ENCODE data around the gene LRP5.

LRP5 gene

DNA sequence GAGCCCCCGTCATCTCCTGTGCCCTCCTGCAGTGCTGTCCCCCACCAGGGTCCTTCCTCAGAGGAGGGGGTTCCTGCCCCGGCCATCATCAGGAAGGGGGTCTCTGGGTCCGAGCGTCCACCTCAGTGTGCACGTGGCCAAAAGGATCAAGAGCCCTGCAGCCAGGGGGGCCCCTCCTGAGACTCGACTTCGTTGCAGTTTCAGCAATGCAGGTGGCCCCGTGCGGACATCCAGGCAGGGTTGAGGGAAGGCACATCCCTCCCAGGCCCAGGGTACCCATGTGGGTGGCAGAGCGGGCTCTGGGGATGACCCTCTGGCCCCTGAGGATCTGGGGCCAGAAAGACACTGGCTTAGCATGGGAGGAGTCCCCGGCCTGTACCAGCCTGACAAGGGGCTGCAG, 41.3 kb downstream of the LRP5 start:
- no peak for TF ChIP-seq SIN3A (IDR thresholded peaks at IDR 0.05; ENCODE audit: borderline replicate concordance, insufficient read depth, low read length)
- TF ChIP-seq, protein P1, sequence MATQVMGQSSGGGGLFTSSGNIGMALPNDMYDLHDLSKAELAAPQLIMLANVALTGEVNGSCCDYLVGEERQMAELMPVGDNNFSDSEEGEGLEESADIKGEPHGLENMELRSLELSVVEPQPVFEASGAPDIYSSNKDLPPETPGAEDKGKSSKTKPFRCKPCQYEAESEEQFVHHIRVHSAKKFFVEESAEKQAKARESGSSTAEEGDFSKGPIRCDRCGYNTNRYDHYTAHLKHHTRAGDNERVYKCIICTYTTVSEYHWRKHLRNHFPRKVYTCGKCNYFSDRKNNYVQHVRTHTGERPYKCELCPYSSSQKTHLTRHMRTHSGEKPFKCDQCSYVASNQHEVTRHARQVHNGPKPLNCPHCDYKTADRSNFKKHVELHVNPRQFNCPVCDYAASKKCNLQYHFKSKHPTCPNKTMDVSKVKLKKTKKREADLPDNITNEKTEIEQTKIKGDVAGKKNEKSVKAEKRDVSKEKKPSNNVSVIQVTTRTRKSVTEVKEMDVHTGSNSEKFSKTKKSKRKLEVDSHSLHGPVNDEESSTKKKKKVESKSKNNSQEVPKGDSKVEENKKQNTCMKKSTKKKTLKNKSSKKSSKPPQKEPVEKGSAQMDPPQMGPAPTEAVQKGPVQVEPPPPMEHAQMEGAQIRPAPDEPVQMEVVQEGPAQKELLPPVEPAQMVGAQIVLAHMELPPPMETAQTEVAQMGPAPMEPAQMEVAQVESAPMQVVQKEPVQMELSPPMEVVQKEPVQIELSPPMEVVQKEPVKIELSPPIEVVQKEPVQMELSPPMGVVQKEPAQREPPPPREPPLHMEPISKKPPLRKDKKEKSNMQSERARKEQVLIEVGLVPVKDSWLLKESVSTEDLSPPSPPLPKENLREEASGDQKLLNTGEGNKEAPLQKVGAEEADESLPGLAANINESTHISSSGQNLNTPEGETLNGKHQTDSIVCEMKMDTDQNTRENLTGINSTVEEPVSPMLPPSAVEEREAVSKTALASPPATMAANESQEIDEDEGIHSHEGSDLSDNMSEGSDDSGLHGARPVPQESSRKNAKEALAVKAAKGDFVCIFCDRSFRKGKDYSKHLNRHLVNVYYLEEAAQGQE (IDR thresholded peaks at IDR 0.05; ENCODE audit: insufficient read depth in 1 of 2, low read depth in 2 of 2, low read length in 2 of 2) = no peak
- TF ChIP-seq POLR2AphosphoS5 (IDR thresholded peaks at IDR 0.05; ENCODE audit: low read depth, low read length) = no peak
- TF ChIP-seq FOXP2 (optimal IDR thresholded peaks at IDR 0.05; ENCODE audit: borderline replicate concordance, extremely low read depth, extremely low read length, insufficient read depth) = no peak
- TF ChIP-seq TAF1 (IDR thresholded peaks at IDR 0.05; ENCODE audit: borderline replicate concordance, insufficient read depth, low read length) = no peak

DNA sequence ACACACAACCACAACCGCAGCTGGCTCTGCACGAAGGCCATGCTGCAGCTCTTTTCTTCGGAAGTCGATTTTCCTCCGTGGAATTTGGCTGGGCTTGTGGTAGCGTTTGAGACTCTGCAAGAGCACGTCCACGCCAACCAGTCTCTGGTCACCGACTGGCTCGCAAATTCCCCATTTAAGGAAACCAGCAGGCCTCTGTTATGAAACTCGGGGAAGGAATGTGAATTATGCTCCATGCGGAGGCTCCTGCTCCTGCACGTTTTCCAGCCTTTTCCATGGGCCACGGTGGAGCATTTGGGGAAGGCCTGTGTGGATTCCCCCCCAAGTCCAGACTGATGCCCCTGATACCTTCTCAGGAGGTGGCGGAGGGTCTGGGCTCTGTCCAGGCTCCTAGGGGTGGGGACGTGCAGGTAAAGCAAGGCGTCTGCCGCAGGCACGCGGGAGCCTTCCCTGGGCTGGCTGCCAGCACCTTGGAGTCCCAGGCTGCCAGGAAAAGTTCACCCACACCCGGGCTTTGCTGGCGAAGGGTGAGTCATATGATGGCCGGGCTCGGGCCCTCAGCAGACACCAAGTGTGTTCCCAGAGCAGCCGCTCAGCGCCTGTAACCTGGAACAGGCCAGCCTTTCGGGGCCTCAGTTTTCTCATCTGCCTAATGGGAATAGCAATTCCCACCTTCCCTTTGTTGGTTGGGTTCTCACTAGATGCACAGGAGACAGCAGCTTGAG, 41.9 kb downstream of the LRP5 start:
- no peak for TF ChIP-seq SIN3A (IDR thresholded peaks at IDR 0.05; ENCODE audit: borderline replicate concordance, insufficient read depth, low read length)
- TF ChIP-seq, protein P1 (IDR thresholded peaks at IDR 0.05; ENCODE audit: insufficient read depth in 1 of 2, low read depth in 2 of 2, low read length in 2 of 2) = no peak
- TF ChIP-seq TAF1 (IDR thresholded peaks at IDR 0.05; ENCODE audit: borderline replicate concordance, insufficient read depth, low read length) = no peak
- TF ChIP-seq FOXP2 (optimal IDR thresholded peaks at IDR 0.05; ENCODE audit: borderline replicate concordance, extremely low read depth, extremely low read length, insufficient read depth) = no peak
- TF ChIP-seq POLR2AphosphoS5 (IDR thresholded peaks at IDR 0.05; ENCODE audit: low read depth, low read length) = no peak

DNA sequence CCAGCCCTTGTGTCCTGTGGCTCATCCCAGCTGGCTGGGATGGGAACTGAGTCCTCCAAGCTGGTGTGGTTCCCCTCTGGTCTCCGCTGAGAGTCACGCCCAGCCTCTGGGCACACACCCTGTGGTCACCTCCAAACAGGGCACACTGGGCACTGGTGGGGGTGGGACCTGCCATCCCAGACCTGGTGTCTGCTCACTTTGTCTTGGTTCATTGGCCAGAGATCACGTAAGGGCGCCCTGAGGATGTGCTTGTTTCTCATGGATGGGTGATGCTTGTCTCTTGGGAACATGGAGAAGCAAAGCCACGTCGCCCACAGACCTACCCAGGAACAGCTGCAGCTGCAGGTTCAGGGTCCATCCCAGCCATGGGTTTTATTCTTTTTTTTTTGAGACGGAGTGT, 43.1 kb downstream of the LRP5 start:
- TF ChIP-seq POLR2AphosphoS5 (IDR thresholded peaks at IDR 0.05; ENCODE audit: low read depth, low read length) (no peak), SIN3A (IDR thresholded peaks at IDR 0.05; ENCODE audit: borderline replicate concordance, insufficient read depth, low read length) (no peak), FOXP2 (optimal IDR thresholded peaks at IDR 0.05; ENCODE audit: borderline replicate concordance, extremely low read depth, extremely low read length, insufficient read depth) (no peak), TAF1 (IDR thresholded peaks at IDR 0.05; ENCODE audit: borderline replicate concordance, insufficient read depth, low read length) (no peak)
- TF ChIP-seq, protein P1 (IDR thresholded peaks at IDR 0.05; ENCODE audit: insufficient read depth in 1 of 2, low read depth in 2 of 2, low read length in 2 of 2) = no peak

DNA sequence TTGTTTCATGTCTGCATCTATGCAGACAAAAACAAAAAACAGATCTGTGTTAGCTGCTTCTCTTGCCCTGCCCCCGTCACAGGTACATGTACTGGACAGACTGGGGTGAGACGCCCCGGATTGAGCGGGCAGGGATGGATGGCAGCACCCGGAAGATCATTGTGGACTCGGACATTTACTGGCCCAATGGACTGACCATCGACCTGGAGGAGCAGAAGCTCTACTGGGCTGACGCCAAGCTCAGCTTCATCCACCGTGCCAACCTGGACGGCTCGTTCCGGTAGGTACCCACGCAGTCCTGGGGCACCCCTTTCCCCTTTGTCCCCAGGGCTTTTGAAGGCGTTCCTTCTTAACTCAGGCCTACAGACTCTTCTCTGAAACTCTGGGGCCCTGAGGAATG, 45.2 kb downstream of the LRP5 start:
- TF ChIP-seq, protein P1 (IDR thresholded peaks at IDR 0.05; ENCODE audit: insufficient read depth in 1 of 2, low read depth in 2 of 2, low read length in 2 of 2) = no peak
- TF ChIP-seq SIN3A (IDR thresholded peaks at IDR 0.05; ENCODE audit: borderline replicate concordance, insufficient read depth, low read length) (no peak), TAF1 (IDR thresholded peaks at IDR 0.05; ENCODE audit: borderline replicate concordance, insufficient read depth, low read length) (no peak), FOXP2 (optimal IDR thresholded peaks at IDR 0.05; ENCODE audit: borderline replicate concordance, extremely low read depth, extremely low read length, insufficient read depth) (no peak), POLR2AphosphoS5 (IDR thresholded peaks at IDR 0.05; ENCODE audit: low read depth, low read length) (no peak)
